ENCODE results near the gene UPK1A. TPM values are rescaled to one million over a fixed set of nuclear protein-coding genes. Genes with fewer than 3 reads are reported as not detected.

UPK1A gene
- total and polyA plus RNA-seq, 9 of the 15 experiments (the other 6 are each of a cell fraction or from before 2014, with no cell fraction given), result 0.06 to 0.13 TPM; not detected in 7

GRCh38 chr19:35643255-35644205 is 22.8 kb upstream of the UPK1A start (continued):
- TF ChIP-seq ZBTB17 (CRISPR knock-in tag; IDR thresholded peaks at IDR 0.05) (peak; percentile 82), IRF9 (tag; IDR thresholded peaks at IDR 0.05) (no peak), ETV6 (IDR thresholded peaks at IDR 0.05; ENCODE audit: borderline replicate concordance in 1 of 2, low read depth in 2 of 2, low read length in 1 of 2) (no peak), ETV6 (CRISPR knock-in tag; IDR thresholded peaks at IDR 0.05; ENCODE audit: borderline replicate concordance) (peak; percentile 93; the same call in 1 of the 2 replicates), ZNF184 (CRISPR knock-in tag; IDR thresholded peaks at IDR 0.05) (no peak), BRCA1 (IDR thresholded peaks at IDR 0.05) (no peak), BRCA1 (CRISPR knock-in tag; IDR thresholded peaks at IDR 0.05) (no peak), NCOA2 (IDR thresholded peaks at IDR 0.05; ENCODE audit: partially characterized antibody in 2 of 2) (no peak), KDM2B (CRISPR knock-in tag; IDR thresholded peaks at IDR 0.05) (peak; percentile 84; the same call in 1 of the 2 replicates), ZNF224 (CRISPR knock-in tag; IDR thresholded peaks at IDR 0.05) (peak; percentile 95), NCOR1 (IDR thresholded peaks at IDR 0.05) (no peak; the same call in 1 of the 2 replicates), ZBTB1 (CRISPR knock-in tag; IDR thresholded peaks at IDR 0.05; ENCODE audit: borderline replicate concordance, low read depth) (peak; percentile 83), HMGXB4 (CRISPR knock-in tag; IDR thresholded peaks at IDR 0.05) (0 out of 2 replicates have a peak, but pooled peaks have one; percentile 79), TFAM (CRISPR knock-in tag; conservative IDR thresholded peaks at IDR 0.05) (no peak), ZNF639 (CRISPR knock-in tag; conservative IDR thresholded peaks at IDR 0.05 in 1 of 2, IDR thresholded peaks at IDR 0.05 in 1 of 2) (peak in 1 of 2 experiments; percentile 64; a peak in 1 of 4 replicates)

Measured in K562 (cell line).